ENCODE measurements around the gene RUVBL1. TPM values are rescaled to one million over a fixed set of nuclear protein-coding genes. Genes with fewer than 3 reads are reported as not detected.
A peak's percentile ranks its signal among the peaks of the same experiment; 100 is the strongest.

The RUVBL1 gene
- total RNA-seq, 4 donors from 2014 or later = 19.4 to 27.8 (median 26.7) TPM

DNA sequence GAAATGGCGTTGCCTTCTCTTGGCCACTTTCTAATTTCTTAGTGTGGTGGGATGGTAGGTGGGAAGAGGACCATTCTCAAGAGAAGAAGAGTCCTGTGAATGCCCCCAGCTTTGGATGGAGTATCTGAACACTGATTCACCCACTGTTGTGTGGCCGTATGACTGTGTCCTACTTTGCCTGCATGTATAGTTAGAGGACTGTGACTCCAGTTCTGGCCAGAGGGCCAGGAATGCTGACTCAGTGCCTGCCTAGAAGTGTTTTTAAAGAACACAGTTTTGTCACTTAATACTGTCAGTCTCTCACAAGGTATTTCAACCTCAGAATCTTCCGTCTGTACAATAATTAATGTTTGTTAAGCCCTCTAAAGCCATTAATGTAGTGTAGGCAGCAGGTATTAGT lies 69.2 kb downstream of the RUVBL1 start:
- H3K9me3 ChIP-seq = no peaks in the 10 kb centered on the region
- peak overlapping the region in 1 of 2 donors; percentile 75 for H3K4me3 ChIP-seq
- H3K27ac ChIP-seq = no peak overlapping the region
- H3K4me1 ChIP-seq = peaks cover 12 to 42% (median 26%) of the 10 kb centered on the region in 3 donors
- 43 to 49% methylated on average over 2 to 3 of the region's 3 CpGs for WGBS, 2 donors (ENCODE audit: low coverage in 1 of 2)
- TF ChIP-seq POLR2A (IDR thresholded peaks at IDR 0.05) (no peak), EP300 (IDR thresholded peaks at IDR 0.05) (no peak)
- no peak for ATAC-seq
- H3K27me3 ChIP-seq = no peaks in the 10 kb centered on the region
- peaks cover 0 to 53% of the 10 kb centered on the region in 2 donors for H3K36me3 ChIP-seq

DNA sequence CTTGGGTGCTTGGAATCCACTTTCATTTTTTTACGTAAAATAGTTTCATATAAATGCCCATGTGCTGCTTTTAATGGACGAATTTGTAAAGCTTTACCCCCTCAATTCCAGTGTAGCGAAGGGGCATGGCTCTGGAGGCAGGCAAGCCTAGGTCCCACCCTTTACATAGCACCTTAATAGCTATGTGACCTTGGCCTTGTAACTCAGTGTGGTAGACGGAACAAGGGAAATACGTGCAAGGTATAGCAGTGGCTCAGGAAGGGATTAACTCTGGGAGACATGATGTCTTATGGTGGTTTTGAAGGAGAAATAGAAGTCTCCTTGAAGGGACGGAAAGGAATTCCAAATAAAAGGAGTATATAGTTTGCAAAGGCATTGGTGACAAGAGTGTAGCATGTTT lies 70.0 kb downstream of the RUVBL1 start:
- no peaks in the 10 kb centered on the region for H3K9me3 ChIP-seq
- H3K36me3 ChIP-seq = peaks cover 0 to 45% of the 10 kb centered on the region in 2 donors
- no peak for TF ChIP-seq POLR2A (IDR thresholded peaks at IDR 0.05)
- no peak for TF ChIP-seq EP300 (IDR thresholded peaks at IDR 0.05)
- no peak for TF ChIP-seq CTCF (IDR thresholded peaks at IDR 0.05)
- TF ChIP-seq POLR2AphosphoS5 (IDR thresholded peaks at IDR 0.05) = no peak
- H3K27ac ChIP-seq = peak overlapping the region in 2 of 4 donors; percentile 89 to 97
- peaks cover 12 to 42% (median 26%) of the 10 kb centered on the region in 3 donors for H3K4me1 ChIP-seq
- ATAC-seq = no peak
- H3K27me3 ChIP-seq = no peaks in the 10 kb centered on the region
- whole genome bisulfite sequencing, 2 donors (ENCODE audit: low coverage in 1 of 2) = 59 to 63% methylated on average over 6 of the region's 6 CpGs
- H3K4me3 ChIP-seq = peak overlapping the region in 1 of 2 donors; percentile 75

GRCh38 chr3:128052595-128053351 lies 70.8 kb downstream of the RUVBL1 start:
- Histone ChIP-seq H3K4me3 (peak overlapping the region; percentile 75 to 84), H3K27ac (peak overlapping the region; percentile 84 to 97 (median 89)), H3K36me3 (peaks cover 0 to 37% of the 10 kb centered on the region in 2 donors), H3K9me3 (no peaks in the 10 kb centered on the region), H3K27me3 (no peaks in the 10 kb centered on the region), H3K4me1 (peaks cover 12 to 42% (median 26%) of the 10 kb centered on the region in 3 donors)
- peak; percentile 27 for ATAC-seq
- WGBS, 2 donors (ENCODE audit: low coverage in 1 of 2) = 0 to 1% methylated on average over 15 to 21 of the region's 33 CpGs
- TF ChIP-seq EP300 (IDR thresholded peaks at IDR 0.05) (no peak), POLR2A (IDR thresholded peaks at IDR 0.05) (no peak), POLR2AphosphoS5 (IDR thresholded peaks at IDR 0.05) (no peak), CTCF (IDR thresholded peaks at IDR 0.05) (no peak)

GRCh38 chr3:128051837-128052594 lies 71.6 kb downstream of the RUVBL1 start, which contains the start of gene SEC61A1:
SEC61A1 (plus strand) TSS chr3:128052437; CDS start chr3:128052553, 116 bp downstream.
- TF ChIP-seq EP300 (IDR thresholded peaks at IDR 0.05) (no peak), POLR2AphosphoS5 (IDR thresholded peaks at IDR 0.05) (peak; percentile 81), POLR2A (IDR thresholded peaks at IDR 0.05) (peak; percentile 87 to 88), CTCF (IDR thresholded peaks at IDR 0.05) (no peak)

DNA sequence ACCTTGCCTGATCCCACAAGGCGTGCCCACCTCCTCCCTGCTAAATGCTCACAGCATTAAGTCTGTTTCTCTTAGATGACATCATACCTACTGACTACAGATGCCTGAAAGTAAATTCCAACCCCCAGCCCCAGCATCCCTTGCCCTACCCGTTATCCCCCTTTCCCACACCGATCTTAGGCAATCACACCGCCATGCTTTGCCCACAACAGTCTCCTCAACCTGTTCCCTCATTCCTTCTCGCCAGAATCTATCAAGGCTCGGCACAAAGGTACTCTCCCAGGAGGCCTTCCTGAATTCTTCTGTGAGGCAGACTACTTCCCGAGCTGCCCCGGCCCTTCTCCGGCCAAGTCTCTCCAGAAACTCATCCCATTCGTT lies 72.2 kb downstream of the RUVBL1 start:
- peaks cover 12 to 42% (median 26%) of the 10 kb centered on the region in 3 donors for H3K4me1 ChIP-seq
- H3K27ac ChIP-seq = peak overlapping the region; percentile 6 to 97 (median 89)
- peak overlapping the region; percentile 68 to 75 for H3K4me3 ChIP-seq
- peaks cover 0 to 24% of the 10 kb centered on the region in 2 donors for H3K36me3 ChIP-seq
- no peaks in the 10 kb centered on the region for H3K9me3 ChIP-seq
- TF ChIP-seq CTCF (IDR thresholded peaks at IDR 0.05) (no peak), POLR2A (IDR thresholded peaks at IDR 0.05) (no peak), POLR2AphosphoS5 (IDR thresholded peaks at IDR 0.05) (no peak), EP300 (IDR thresholded peaks at IDR 0.05) (no peak)
- H3K27me3 ChIP-seq = no peaks in the 10 kb centered on the region
- no peak for ATAC-seq
- 18 to 22% methylated on average over 5 to 6 of the region's 10 CpGs for whole genome bisulfite sequencing, 2 donors (ENCODE audit: low coverage in 1 of 2)

More at GRCh38 chr3:128051837-128052594, 71.6 kb downstream of the RUVBL1 start, which contains the start of gene SEC61A1:
- Histone ChIP-seq H3K27ac (peak within 1 kb of the TSS; percentile 84 to 97 (median 89)), H3K36me3 (peaks cover 0 to 29% of the 10 kb centered on the region in 2 donors), H3K4me1 (peaks cover 12 to 42% (median 26%) of the 10 kb centered on the region in 3 donors), H3K4me3 (peak within 1 kb of the TSS; percentile 75 to 84), H3K9me3 (no peaks in the 10 kb centered on the region), H3K27me3 (no peaks in the 10 kb centered on the region)
- WGBS, 2 donors (ENCODE audit: low coverage in 1 of 2) = no CpG with 5 or more reads among the region's 90 CpGs
- peak; percentile 99 for ATAC-seq
